Liver (tissue), 9 donors: ENCODE measurements around the gene KMT5B. TPM values are rescaled to one million over a fixed set of nuclear protein-coding genes. Genes with fewer than 3 reads are reported as not detected.

Experiments
- DNase-seq: peaks from one replicate; pipeline ENCODE4 v3.0.0-alpha.2; 2017; ENCODE audit warnings: low spot score
- H3K27ac ChIP-seq, 2 donors: one replicate each; pipeline ENCODE4 v1.7.0; 2013; ENCODE audit warnings: inconsistent platforms in 2 of 2, low read length in 2 of 2, control low read depth in 1 of 2, low read depth in 1 of 2, mild to moderate bottlenecking in 1 of 2
- H3K27me3 ChIP-seq, 4 donors: one replicate each; pipeline versions ENCODE4 v1.6.1 to v1.7.0; 2013; ENCODE audit warnings: low read length in 3 of 4, inconsistent platforms in 1 of 4, mild to moderate bottlenecking in 1 of 4, moderate library complexity in 1 of 4; ENCODE audit not compliant: control insufficient read depth in 4 of 4, insufficient read depth in 4 of 4
- H3K36me3 ChIP-seq, 4 donors: one replicate each; pipeline versions ENCODE4 v1.6.1 to v1.7.0; 2013; ENCODE audit warnings: low read length in 3 of 4, mild to moderate bottlenecking in 3 of 4, low read depth in 1 of 4, moderate library complexity in 1 of 4; ENCODE audit not compliant: control insufficient read depth in 4 of 4, insufficient read depth in 3 of 4
- H3K4me1 ChIP-seq, 4 donors: one replicate each; pipeline versions ENCODE4 v1.6.1 to v1.7.0; 2013; ENCODE audit warnings: low read length in 3 of 4, mild to moderate bottlenecking in 3 of 4, moderate library complexity in 1 of 4; ENCODE audit not compliant: control insufficient read depth in 4 of 4, insufficient read depth in 4 of 4
- H3K4me3 ChIP-seq, 3 donors: one replicate each; pipeline versions ENCODE4 v1.6.1 to v1.7.0; 2013; ENCODE audit warnings: low read length in 3 of 3, control low read depth in 1 of 3, low read depth in 1 of 3, mild to moderate bottlenecking in 1 of 3
- H3K9ac ChIP-seq, 2 donors: one replicate each; pipeline ENCODE4 v1.7.0; 2013; ENCODE audit warnings: low read length in 2 of 2, mild to moderate bottlenecking in 2 of 2, moderate library complexity in 2 of 2, control low read depth in 1 of 2, low read depth in 1 of 2
- H3K9me3 ChIP-seq, 4 donors: one replicate each; pipeline versions ENCODE4 v1.6.1 to v1.7.0; 2013; ENCODE audit warnings: low read length in 3 of 4; ENCODE audit not compliant: control insufficient read depth in 4 of 4
- ATF3 ChIP-seq: IDR thresholded peaks from 2 replicates; pipeline ENCODE4 v1.6.1; 2016; ENCODE audit warnings: antibody characterized with exemption
- CTCF ChIP-seq: fragments of 150-350 bp; IDR thresholded peaks from 2 replicates; pipeline ENCODE4 v1.5.1; 2017; ENCODE audit warnings: improper control_type of control experiment, low read depth, low read length; ENCODE audit not compliant: missing input control
- EGR1 ChIP-seq, 2 donors: IDR thresholded peaks; 2 replicates each; pipeline ENCODE4 v1.6.1; 2016 to 2018; ENCODE audit warnings: antibody characterized with exemption in 2 of 2, low read depth in 2 of 2
- FOXA1 ChIP-seq: IDR thresholded peaks from 2 replicates; pipeline ENCODE4 v1.6.1; 2016; ENCODE audit warnings: antibody characterized with exemption
- FOXA2 ChIP-seq: IDR thresholded peaks from 2 replicates; pipeline ENCODE4 v1.6.1; 2016; ENCODE audit warnings: antibody characterized with exemption
- GABPA ChIP-seq, 2 donors: IDR thresholded peaks in 1 of 2; conservative IDR thresholded peaks in 1 of 2; 2 replicates each; pipeline ENCODE4 v1.6.1; 2016; ENCODE audit warnings: antibody characterized with exemption in 2 of 2, mild to moderate bottlenecking in 1 of 2, moderate library complexity in 1 of 2
- HNF4A ChIP-seq, 2 donors: conservative IDR thresholded peaks; 2 replicates each; pipeline ENCODE4 v1.6.1; 2016; ENCODE audit warnings: antibody characterized with exemption in 2 of 2, mild to moderate bottlenecking in 2 of 2
- HNF4G ChIP-seq: IDR thresholded peaks from 2 replicates; pipeline ENCODE4 v1.6.1; 2016; ENCODE audit warnings: antibody characterized with exemption
- JUND ChIP-seq, 2 donors: IDR thresholded peaks; 2 replicates each; pipeline ENCODE4 v1.6.1; 2016; ENCODE audit warnings: antibody characterized with exemption in 2 of 2
- MAX ChIP-seq: IDR thresholded peaks from 2 replicates; pipeline ENCODE4 v1.6.1; 2016; ENCODE audit warnings: antibody characterized with exemption
- NR2F2 ChIP-seq: IDR thresholded peaks from 2 replicates; pipeline ENCODE4 v1.6.1; 2016; ENCODE audit warnings: antibody characterized with exemption
- RAD21 ChIP-seq, 2 donors: IDR thresholded peaks; 2 replicates each; pipeline ENCODE4 v1.6.1; 2016; ENCODE audit warnings: antibody characterized with exemption in 2 of 2, mild to moderate bottlenecking in 2 of 2
- REST ChIP-seq: IDR thresholded peaks from 2 replicates; pipeline ENCODE4 v1.6.1; 2016; ENCODE audit warnings: antibody characterized with exemption, mild to moderate bottlenecking
- RXRA ChIP-seq, 2 donors: IDR thresholded peaks; 2 replicates each; pipeline ENCODE4 v1.6.1; 2017 to 2018; ENCODE audit warnings: antibody characterized with exemption in 2 of 2, mild to moderate bottlenecking in 1 of 2
- SP1 ChIP-seq: IDR thresholded peaks from 2 replicates; pipeline ENCODE4 v1.6.1; 2018; ENCODE audit warnings: antibody characterized with exemption, mild to moderate bottlenecking
- TAF1 ChIP-seq: conservative IDR thresholded peaks from 2 replicates; pipeline ENCODE4 v1.6.1; 2016; ENCODE audit warnings: antibody characterized with exemption, mild to moderate bottlenecking
- YY1 ChIP-seq: IDR thresholded peaks from 2 replicates; pipeline ENCODE4 v1.6.1; 2016; ENCODE audit warnings: antibody characterized with exemption, mild to moderate bottlenecking
- ZBTB33 ChIP-seq: IDR thresholded peaks from 2 replicates; pipeline ENCODE4 v1.6.1; 2016; ENCODE audit warnings: antibody characterized with exemption
- WGBS: extraction: QIAGEN DNeasy Blood & Tissue Kit; methylation state at CpG from one replicate; pipeline ENCODE4 v1.1.7; 2013; 5-methylcytosine and 5-hydroxymethylcytosine counted together
- polyA plus RNA-seq, 2 donors: library from polyadenylated mRNA; stranded (reverse) in 1 of 2; unstranded in 1 of 2; fragments of 200-250 nt in 1 of 2; fragments of >200 nt in 1 of 2; fragmentation: Nextera tagmentation in 1 of 2; extraction: Ambion mirVana in 1 of 2; gene quantifications; one replicate each; pipeline versions ENCODE4 v1.2.1 to v1.2.3, GENCODE V29; 2013 to 2015
- total RNA-seq, 2 donors: library from RNA; depleted of rRNA; stranded (reverse); fragments of >200 nt; gene quantifications; one replicate each; pipeline ENCODE4 v1.2.3, GENCODE V29; 2014
- donor health status: healthy.
- donor health status: healthy.
- donor health status: healthy.
- donor health status: healthy.
- donor health status: healthy.

Gene KMT5B
- total and polyA plus RNA-seq, 4 donors = 8.7 to 33.8 (median 14.8) TPM

GRCh38 chr11:68146704-68147474 lies 66.2 kb downstream of the KMT5B start:
- Histone ChIP-seq H3K4me1 (peaks cover 23 to 47% (median 35%) of the 10 kb centered on the region in 4 donors), H3K4me3 (no peak overlapping the region), H3K9ac (peak overlapping the region in 1 of 2 donors; percentile 54), H3K27ac (peak overlapping the region; percentile 88 to 98), H3K9me3 (no peaks in the 10 kb centered on the region), H3K36me3 (no peaks in the 10 kb centered on the region), H3K27me3 (no peaks in the 10 kb centered on the region)
- peak; percentile 74 for DNase-seq
- TF ChIP-seq RAD21 (IDR thresholded peaks at IDR 0.05) = peak; percentile 48 to 73
- peak; percentile 63 for TF ChIP-seq NR2F2
- peak; percentile 99 for TF ChIP-seq FOXA2
- peak; percentile 96 for TF ChIP-seq SP1
- peak; percentile 64 for TF ChIP-seq YY1
- TF ChIP-seq RXRA (IDR thresholded peaks at IDR 0.05) = peak; percentile 100
- peak; percentile 80 to 88 for TF ChIP-seq HNF4A (conservative IDR thresholded peaks at IDR 0.05)
- peak in 1 of 2 donors; percentile 68 for TF ChIP-seq GABPA (IDR thresholded peaks at IDR 0.05 in 1 of 2, conservative IDR thresholded peaks at IDR 0.05 in 1 of 2)
- TF ChIP-seq FOXA1 = peak; percentile 99
- no peak for TF ChIP-seq CTCF
- TF ChIP-seq REST = peak; percentile 81
- TF ChIP-seq TAF1 = peak; percentile 85
- peak; percentile 64 for TF ChIP-seq ZBTB33
- peak in 1 of 2 donors; percentile 57 for TF ChIP-seq EGR1 (IDR thresholded peaks at IDR 0.05; ENCODE audit: low read depth in 2 of 2)
- TF ChIP-seq HNF4G = peak; percentile 30
- peak; percentile 74 to 85 for TF ChIP-seq JUND (IDR thresholded peaks at IDR 0.05)
- peak; percentile 96 for TF ChIP-seq MAX
- no peak for TF ChIP-seq ATF3
- 24% methylated on average over 13 of the region's 13 CpGs for WGBS
